ENCODE results near the gene CNRIP1. TPM values are rescaled to one million over a fixed set of nuclear protein-coding genes. Genes with fewer than 3 reads are reported as not detected.

The CNRIP1 gene
- total RNA-seq, 4 donors from 2014 or later = 4.7 to 7.6 (median 6.5) TPM

DNA sequence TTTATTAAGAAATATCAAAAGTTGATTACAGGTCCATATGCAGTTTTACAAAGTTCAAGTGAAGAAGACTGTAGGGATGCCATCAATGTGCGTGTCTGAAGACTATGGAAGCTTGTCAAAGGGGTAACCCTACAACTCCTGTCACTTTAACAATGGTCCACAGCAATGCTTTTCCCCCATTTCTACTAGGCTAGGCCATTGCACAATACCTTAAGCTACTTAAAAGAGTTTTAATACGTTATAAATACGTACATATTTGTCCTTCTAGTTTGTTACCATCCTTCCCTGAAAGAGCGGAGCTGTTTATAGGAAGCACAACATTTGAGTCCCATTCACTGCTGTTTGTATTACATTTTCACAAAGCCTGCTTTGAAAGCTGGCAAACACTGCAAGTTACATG, 26.7 kb downstream of the CNRIP1 start:
- no peak for ATAC-seq
- H3K36me3 ChIP-seq = no peaks in the 10 kb centered on the region
- H3K27me3 ChIP-seq = no peaks in the 10 kb centered on the region
- DNase-seq = no peak
- in situ Hi-C loops (cut with MboI; ENCODE audit: low sequenced_read_pairs in 4 of 4) (loop anchor here in 1 of 4 donors (5.0 to 10.0 kb wide), 2 partner anchors 96 to 168 kb away; no protein-coding TSS in a partner anchor), intact Hi-C loops (cut with DNase I; ENCODE audit: low total_unique reads) (no loop called here)
- H3K9me3 ChIP-seq = no peaks in the 10 kb centered on the region
- H3K4me3 ChIP-seq = no peak overlapping the region
- peaks cover 59 to 64% of the 10 kb centered on the region in 2 donors for H3K4me1 ChIP-seq
- peak overlapping the region in 1 of 4 donors; percentile 8 for H3K27ac ChIP-seq
- no peak for TF ChIP-seq POLR2A (IDR thresholded peaks at IDR 0.05)
- TF ChIP-seq, protein P1, sequence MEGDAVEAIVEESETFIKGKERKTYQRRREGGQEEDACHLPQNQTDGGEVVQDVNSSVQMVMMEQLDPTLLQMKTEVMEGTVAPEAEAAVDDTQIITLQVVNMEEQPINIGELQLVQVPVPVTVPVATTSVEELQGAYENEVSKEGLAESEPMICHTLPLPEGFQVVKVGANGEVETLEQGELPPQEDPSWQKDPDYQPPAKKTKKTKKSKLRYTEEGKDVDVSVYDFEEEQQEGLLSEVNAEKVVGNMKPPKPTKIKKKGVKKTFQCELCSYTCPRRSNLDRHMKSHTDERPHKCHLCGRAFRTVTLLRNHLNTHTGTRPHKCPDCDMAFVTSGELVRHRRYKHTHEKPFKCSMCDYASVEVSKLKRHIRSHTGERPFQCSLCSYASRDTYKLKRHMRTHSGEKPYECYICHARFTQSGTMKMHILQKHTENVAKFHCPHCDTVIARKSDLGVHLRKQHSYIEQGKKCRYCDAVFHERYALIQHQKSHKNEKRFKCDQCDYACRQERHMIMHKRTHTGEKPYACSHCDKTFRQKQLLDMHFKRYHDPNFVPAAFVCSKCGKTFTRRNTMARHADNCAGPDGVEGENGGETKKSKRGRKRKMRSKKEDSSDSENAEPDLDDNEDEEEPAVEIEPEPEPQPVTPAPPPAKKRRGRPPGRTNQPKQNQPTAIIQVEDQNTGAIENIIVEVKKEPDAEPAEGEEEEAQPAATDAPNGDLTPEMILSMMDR (IDR thresholded peaks at IDR 0.05 in 4 of 5, conservative IDR thresholded peaks at IDR 0.05 in 1 of 5) = no peak

DNA sequence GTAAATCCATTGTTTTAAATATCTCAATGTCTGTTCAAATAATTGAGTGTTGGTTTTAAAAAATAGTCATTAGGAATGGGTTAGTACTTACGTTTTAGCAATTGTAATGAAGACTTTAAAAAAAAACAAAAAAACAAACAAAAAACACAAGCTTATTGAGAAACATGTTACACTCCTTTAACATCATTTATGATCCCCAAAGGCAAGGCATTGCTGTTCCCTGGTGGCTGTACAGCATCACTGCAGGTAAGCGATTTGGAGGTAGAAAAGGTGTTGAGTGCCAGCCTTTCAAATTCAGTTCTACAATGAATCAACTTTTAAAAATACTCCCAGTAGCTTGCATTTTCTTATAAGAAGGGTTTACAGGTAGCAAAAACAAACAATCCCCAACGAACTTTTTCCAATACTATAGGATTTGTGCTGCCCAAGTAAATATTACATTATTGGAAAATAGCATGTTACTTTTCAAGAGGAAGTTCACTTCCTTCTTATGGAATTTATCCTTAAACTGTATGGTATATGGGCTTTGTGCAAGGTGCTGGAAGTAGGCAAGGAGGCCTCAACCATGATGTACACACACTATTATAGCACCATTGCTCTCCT, 27.5 kb downstream of the CNRIP1 start:
- Histone ChIP-seq H3K4me1 (peaks cover 67 to 72% of the 10 kb centered on the region in 2 donors), H3K36me3 (no peaks in the 10 kb centered on the region), H3K27me3 (no peaks in the 10 kb centered on the region), H3K4me3 (no peak overlapping the region), H3K9me3 (no peaks in the 10 kb centered on the region), H3K27ac (peak overlapping the region in 3 of 4 donors; percentile 74 to 84 (median 75))
- DNase-seq (no peak), ATAC-seq (no peak)
- TF ChIP-seq POLR2A (IDR thresholded peaks at IDR 0.05) = no peak
- TF ChIP-seq, protein P1 (IDR thresholded peaks at IDR 0.05 in 4 of 5, conservative IDR thresholded peaks at IDR 0.05 in 1 of 5) = peak; percentile 52 to 76 (median 66)
- intact Hi-C loops (cut with DNase I; ENCODE audit: low total_unique reads) = no loop called here
- in situ Hi-C loops (cut with MboI; ENCODE audit: low sequenced_read_pairs in 4 of 4) = loop anchor here in 1 of 4 donors (5.0 to 10.0 kb wide), 2 partner anchors 95 to 167 kb away; no protein-coding TSS in a partner anchor

DNA sequence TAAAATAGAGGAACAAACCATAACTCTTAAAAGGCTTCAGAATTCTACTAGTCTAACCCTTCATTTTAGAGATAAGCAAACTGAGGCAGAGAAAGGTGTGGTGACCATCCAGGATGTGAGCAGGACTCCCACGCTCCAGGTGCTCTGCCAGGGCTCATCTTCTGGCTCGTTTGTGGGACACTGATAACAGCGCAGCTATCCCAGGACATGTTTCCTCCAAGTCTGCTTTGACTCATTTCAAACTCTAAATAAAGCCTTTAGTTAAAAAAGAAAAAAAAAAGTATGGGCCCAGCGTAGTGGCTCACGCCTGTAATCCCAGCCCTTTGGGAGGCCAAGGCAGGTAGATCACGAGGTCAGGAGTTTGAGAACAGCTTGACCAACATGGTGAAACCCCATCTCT, 28.4 kb downstream of the CNRIP1 start:
- TF ChIP-seq POLR2A (IDR thresholded peaks at IDR 0.05) = no peak
- TF ChIP-seq, protein P1 (IDR thresholded peaks at IDR 0.05 in 4 of 5, conservative IDR thresholded peaks at IDR 0.05 in 1 of 5) = no peak
- H3K4me1 ChIP-seq = peaks cover 72 to 76% of the 10 kb centered on the region in 2 donors
- H3K27ac ChIP-seq = peak overlapping the region; percentile 67 to 84 (median 74)
- ATAC-seq (no peak), DNase-seq (no peak)
- in situ Hi-C loops (cut with MboI; ENCODE audit: low sequenced_read_pairs in 4 of 4) = loop anchor here in 1 of 4 donors (5.0 to 10.0 kb wide), 2 partner anchors 94 to 167 kb away; no protein-coding TSS in a partner anchor
- no peaks in the 10 kb centered on the region for H3K9me3 ChIP-seq
- no peaks in the 10 kb centered on the region for H3K27me3 ChIP-seq
- no peaks in the 10 kb centered on the region for H3K36me3 ChIP-seq
- intact Hi-C loops (cut with DNase I; ENCODE audit: low total_unique reads) = no loop called here
- no peak overlapping the region for H3K4me3 ChIP-seq

DNA sequence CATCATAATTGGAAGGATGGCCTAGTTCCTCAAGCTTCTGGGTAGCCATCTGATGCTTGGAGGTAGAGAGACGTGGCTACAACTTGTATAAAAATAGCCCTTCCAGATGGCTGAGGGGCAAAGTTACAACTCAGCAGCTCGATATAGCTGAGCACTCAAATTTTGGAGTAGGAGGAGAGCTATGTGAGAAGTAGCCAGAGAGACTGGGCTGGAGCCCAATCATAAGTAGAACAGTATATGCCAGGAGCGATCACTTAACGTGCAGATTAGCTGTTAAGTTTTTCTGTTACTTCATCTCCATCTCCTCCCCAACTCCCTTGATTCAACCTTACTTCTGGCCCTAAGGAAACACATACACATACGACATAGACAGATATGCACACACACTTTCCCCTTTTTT, 28.8 kb downstream of the CNRIP1 start:
- in situ Hi-C loops (cut with MboI; ENCODE audit: low sequenced_read_pairs in 4 of 4) = loop anchor here in 1 of 4 donors (5.0 to 10.0 kb wide), 2 partner anchors 94 to 166 kb away; no protein-coding TSS in a partner anchor
- ATAC-seq = peak; percentile 66 to 87

More for the DNA sequence above, 28.8 kb downstream of the CNRIP1 start:
- TF ChIP-seq POLR2A (IDR thresholded peaks at IDR 0.05) = peak in 1 of 2 donors; percentile 6
- TF ChIP-seq, protein P1 (IDR thresholded peaks at IDR 0.05 in 4 of 5, conservative IDR thresholded peaks at IDR 0.05 in 1 of 5) = no peak
- no peaks in the 10 kb centered on the region for H3K36me3 ChIP-seq
- no peaks in the 10 kb centered on the region for H3K9me3 ChIP-seq
- H3K27ac ChIP-seq = peak overlapping the region; percentile 67 to 84 (median 74)
- no peaks in the 10 kb centered on the region for H3K27me3 ChIP-seq
- H3K4me1 ChIP-seq = peaks cover 72 to 76% of the 10 kb centered on the region in 2 donors
- H3K4me3 ChIP-seq = no peak overlapping the region
- intact Hi-C loops (cut with DNase I; ENCODE audit: low total_unique reads) = no loop called here
- DNase-seq = peak; percentile 46 to 52

All from gastrocnemius medialis (tissue), 4 donors.